CD14-positive monocyte (primary cell): ENCODE measurements around the gene GRIK4. TPM values are rescaled to one million over a fixed set of nuclear protein-coding genes. Genes with fewer than 3 reads are reported as not detected.

Experiments
- DNase-seq, 3 donors: peaks; one replicate each; pipeline ENCODE4 v3.0.0-alpha.2; 2011 to 2022
- H2AFZ ChIP-seq: 2 replicates; pipeline ENCODE4 v1.6.0; 2012; ENCODE audit warnings: mild to moderate bottlenecking, low read depth, low read length, inconsistent platforms; ENCODE audit not compliant: insufficient read depth, poor library complexity, severe bottlenecking
- H3K27ac ChIP-seq, 2 donors: 1 replicate in 1 of 2; 2 replicates in 1 of 2; pipeline ENCODE4 v1.5.1; 2012 to 2013; ENCODE audit warnings: low read length in 2 of 2, control low read depth in 1 of 2, inconsistent platforms in 1 of 2, low read depth in 1 of 2, mild to moderate bottlenecking in 1 of 2
- H3K27me3 ChIP-seq, 2 donors: one replicate each; pipeline versions ENCODE4 v1.6.0 to v1.6.1; 2011 to 2013; ENCODE audit warnings: low read length in 2 of 2; ENCODE audit not compliant: control insufficient read depth in 2 of 2, insufficient read depth in 2 of 2
- H3K36me3 ChIP-seq, 2 donors: replicated peaks in 1 of 2; 1 replicate in 1 of 2; 2 replicates in 1 of 2; pipeline versions ENCODE4 v1.5.1 to v1.6.1; 2012 to 2013; ENCODE audit warnings: low read length in 2 of 2, control low read depth in 1 of 2, inconsistent platforms in 1 of 2, mild to moderate bottlenecking in 1 of 2; ENCODE audit not compliant: insufficient read depth in 2 of 2, control insufficient read depth in 1 of 2
- H3K4me1 ChIP-seq, 2 donors: 1 replicate in 1 of 2; 2 replicates in 1 of 2; pipeline versions ENCODE4 v1.5.1 to v1.6.1; 2012 to 2013; ENCODE audit warnings: low read length in 2 of 2, control low read depth in 1 of 2, inconsistent platforms in 1 of 2, mild to moderate bottlenecking in 1 of 2, moderate library complexity in 1 of 2; ENCODE audit not compliant: insufficient read depth in 2 of 2, control insufficient read depth in 1 of 2
- H3K4me2 ChIP-seq: replicated peaks from 2 replicates; pipeline ENCODE3; 2012; ENCODE audit warnings: low read length, moderate library complexity, mild to moderate bottlenecking; ENCODE audit not compliant: poor library complexity, severe bottlenecking; ENCODE audit errors: extremely low read depth
- H3K4me3 ChIP-seq, 3 experiments: fragments of 200-600 bp in 1 of 3; sonication (generic) in 1 of 3; replicated peaks in 1 of 3; 1 replicate in 2 of 3; 2 replicates in 1 of 3; pipeline ENCODE4 v1.5.1; 2011 to 2013; ENCODE audit warnings: low read length in 3 of 3, mild to moderate bottlenecking in 3 of 3, control low read depth in 2 of 3, low read depth in 2 of 3, inconsistent platforms in 1 of 3, moderate library complexity in 1 of 3
- H3K79me2 ChIP-seq: 2 replicates; pipeline ENCODE4 v1.6.0; 2012; ENCODE audit warnings: mild to moderate bottlenecking, control low read depth, inconsistent platforms, low read length, moderate library complexity; ENCODE audit not compliant: insufficient read depth
- H3K9ac ChIP-seq: 2 replicates; pipeline ENCODE4 v1.6.0; 2017; ENCODE audit warnings: low read length, mild to moderate bottlenecking; ENCODE audit not compliant: insufficient read depth, poor library complexity, severe bottlenecking
- H3K9me3 ChIP-seq, 2 donors: replicated peaks in 1 of 2; 1 replicate in 1 of 2; 2 replicates in 1 of 2; pipeline versions ENCODE4 v1.5.1 to v1.6.1; 2012 to 2013; ENCODE audit warnings: low read length in 2 of 2, control low read depth in 1 of 2; ENCODE audit not compliant: control insufficient read depth in 1 of 2, insufficient read depth in 1 of 2
- H4K20me1 ChIP-seq: 2 replicates; pipeline ENCODE4 v1.6.0; 2012; ENCODE audit warnings: mild to moderate bottlenecking, low read length, control low read depth, moderate library complexity; ENCODE audit not compliant: insufficient read depth
- H3K27ac Mint-ChIP-seq, 7 donors: one replicate each; pipeline ENCODE4 v1.8.0; 2020; ENCODE audit warnings: mild to moderate bottlenecking in 7 of 7, mixed read lengths in 7 of 7, moderate library complexity in 6 of 7, inconsistent platforms in 2 of 7
- H3K27me3 Mint-ChIP-seq, 3 donors: one replicate each; pipeline ENCODE4 v1.8.0; 2021 to 2022; ENCODE audit warnings: low read depth in 3 of 3, mild to moderate bottlenecking in 3 of 3, mixed read lengths in 3 of 3, moderate library complexity in 3 of 3, inconsistent platforms in 1 of 3
- H3K36me3 Mint-ChIP-seq, 2 donors: one replicate each; pipeline ENCODE4 v1.8.0; 2020; ENCODE audit warnings: mixed read lengths in 2 of 2, inconsistent platforms in 1 of 2, mild to moderate bottlenecking in 1 of 2
- H3K4me1 Mint-ChIP-seq: one replicate; pipeline ENCODE4 v1.8.0; 2020; ENCODE audit warnings: mild to moderate bottlenecking, mixed read lengths
- H3K4me3 Mint-ChIP-seq, 2 donors: one replicate each; pipeline ENCODE4 v1.8.0; 2020; ENCODE audit warnings: mild to moderate bottlenecking in 2 of 2, mixed read lengths in 2 of 2, moderate library complexity in 1 of 2
- H3K9me3 Mint-ChIP-seq, 7 donors: one replicate each; pipeline ENCODE4 v1.8.0; 2020 to 2022; ENCODE audit warnings: mixed read lengths in 7 of 7, mild to moderate bottlenecking in 6 of 7, moderate library complexity in 6 of 7, inconsistent platforms in 2 of 7
- CTCF ChIP-seq: fragments of 200-600 bp; IDR thresholded peaks from one replicate; pipeline ENCODE4 v1.8.0; 2022; ENCODE audit warnings: antibody characterized with exemption, mild to moderate bottlenecking
- WGBS: methylation state at CpG from one replicate; pipeline ENCODE4 v1.1.5; 2013; ENCODE audit warnings: missing lambda C conversion rate; ENCODE audit not compliant: insufficient coverage; 5-methylcytosine and 5-hydroxymethylcytosine counted together
- intact Hi-C, 2 donors: fragments of 100-400 bp; cut with micrococcal nuclease; formaldehyde crosslinking; loops; one replicate each; pipeline versions ENCODE4 v1.15.0 to v1.15.1; 2023
- polyA plus RNA-seq, 3 donors: library from polyadenylated mRNA; depleted of rRNA in 1 of 3; unstranded in 2 of 3; stranded (reverse) in 1 of 3; fragments of 300-500 nt in 2 of 3; fragments of >200 nt in 1 of 3; fragmentation: Illumina TruSeq in 2 of 3; gene quantifications; 1 replicate in 2 of 3; 2 replicates in 1 of 3; pipeline ENCODE4 v1.2.3, GENCODE V29; 2012 to 2021

Gene GRIK4
- polyA plus RNA-seq, 3 donors, result not detected

GRCh38 chr11:120752668-120753067, 241.1 kb downstream of the GRIK4 start:
- WGBS, result 88% methylated on average over 5 of the region's 7 CpGs
- Histone ChIP-seq H4K20me1 (no peaks in the 10 kb centered on the region), H3K9ac (no peak overlapping the region), H3K4me2 (no peak overlapping the region), H2AFZ (no peak overlapping the region), H3K36me3 (no peaks in the 10 kb centered on the region), H3K4me3 (no peak overlapping the region), H3K4me1 (no peaks in the 10 kb centered on the region), H3K27me3 (no peaks in the 10 kb centered on the region), H3K79me2 (no peaks in the 10 kb centered on the region), H3K27ac (no peak overlapping the region), H3K9me3 (no peaks in the 10 kb centered on the region)
- TF ChIP-seq CTCF, result no peak
- Mint-ChIP-seq H3K4me1 (no peaks in the 10 kb centered on the region), H3K9me3 (peaks cover 0 to 2% (median 0%) of the 10 kb centered on the region in 7 donors), H3K27ac (peak overlapping the region in 1 of 7 donors; percentile 80), H3K36me3 (no peaks in the 10 kb centered on the region), H3K27me3 (peaks cover 4 to 9% (median 7%) of the 10 kb centered on the region in 3 donors), H3K4me3 (no peak overlapping the region)
- no peak for DNase-seq
- intact Hi-C loops, result no loop called here

GRCh38 chr11:120756931-120757330, 245.4 kb downstream of the GRIK4 start:
- H3K36me3 ChIP-seq, result no peaks in the 10 kb centered on the region
- Mint-ChIP-seq H3K27me3 (peaks cover 2 to 9% (median 8%) of the 10 kb centered on the region in 3 donors), H3K36me3 (no peaks in the 10 kb centered on the region), H3K4me3 (no peak overlapping the region), H3K9me3 (peaks cover 0 to 2% (median 0%) of the 10 kb centered on the region in 7 donors), H3K4me1 (no peaks in the 10 kb centered on the region), H3K27ac (no peak overlapping the region)
- H3K9ac ChIP-seq, result no peak overlapping the region
- TF ChIP-seq CTCF, result no peak
- intact Hi-C loops, result no loop called here
- no peaks in the 10 kb centered on the region for H3K79me2 ChIP-seq
- no peak overlapping the region for H3K4me3 ChIP-seq
- no peaks in the 10 kb centered on the region for H3K4me1 ChIP-seq
- H2AFZ ChIP-seq, result no peak overlapping the region
- H3K27me3 ChIP-seq, result no peaks in the 10 kb centered on the region
- no peaks in the 10 kb centered on the region for H3K9me3 ChIP-seq
- no peak overlapping the region for H3K4me2 ChIP-seq
- DNase-seq, result no peak
- no peaks in the 10 kb centered on the region for H4K20me1 ChIP-seq
- 88% methylated on average over 3 of the region's 3 CpGs for WGBS
- H3K27ac ChIP-seq, result no peak overlapping the region
